ENCODE measurements around the gene PPIL4. TPM values are rescaled to one million over a fixed set of nuclear protein-coding genes. Genes with fewer than 3 reads are reported as not detected.
A peak's percentile ranks its signal among the peaks of the same experiment; 100 is the strongest.
"Not testable (repeated sequence)": the region's sequence is repeated elsewhere in the genome, so short reads cannot be mapped to it uniquely, and the experiment has no call there.

Gene PPIL4
- total RNA-seq, 1 experiment from 2014 or later = 48.9 TPM

DNA sequence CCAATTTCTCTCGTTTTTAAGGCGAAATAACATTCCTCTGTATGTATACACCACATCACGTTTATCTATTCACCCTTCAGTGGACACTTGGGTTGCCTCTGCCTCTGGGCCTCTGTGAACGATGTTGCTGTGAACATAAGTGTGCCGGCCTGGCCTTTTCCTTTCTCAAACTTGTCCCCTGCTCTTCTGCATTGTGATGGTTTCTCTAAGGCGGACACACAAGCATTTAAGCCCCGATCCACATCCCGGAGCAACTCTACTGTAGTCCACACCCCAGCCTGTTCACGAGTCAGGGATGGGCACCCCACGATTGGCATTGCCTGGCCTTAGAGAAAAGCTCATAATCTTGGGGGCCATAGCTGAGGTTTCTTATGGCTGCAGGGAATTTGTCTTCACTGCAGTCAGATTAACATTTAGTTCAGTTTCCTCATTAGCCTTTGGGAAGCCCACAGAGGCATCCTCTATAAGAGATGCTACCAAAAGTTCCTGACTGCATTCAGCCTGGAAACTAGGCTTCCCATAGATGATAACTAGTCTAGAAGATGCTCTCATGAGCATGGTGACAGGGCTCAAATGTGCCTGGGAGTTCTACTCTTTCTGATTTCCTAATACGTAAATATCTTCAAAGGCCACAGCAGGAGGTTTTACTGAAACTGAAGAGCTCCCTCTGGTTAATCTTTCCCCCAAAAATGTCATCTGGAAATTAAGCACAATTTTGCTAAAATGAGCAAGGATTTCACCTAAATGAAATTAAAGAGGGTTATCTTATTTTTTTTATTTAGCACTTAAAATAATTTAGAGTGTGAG, 61.8 kb downstream of the PPIL4 start:
- no peak for DNase-seq (ENCODE audit: low read depth)

DNA sequence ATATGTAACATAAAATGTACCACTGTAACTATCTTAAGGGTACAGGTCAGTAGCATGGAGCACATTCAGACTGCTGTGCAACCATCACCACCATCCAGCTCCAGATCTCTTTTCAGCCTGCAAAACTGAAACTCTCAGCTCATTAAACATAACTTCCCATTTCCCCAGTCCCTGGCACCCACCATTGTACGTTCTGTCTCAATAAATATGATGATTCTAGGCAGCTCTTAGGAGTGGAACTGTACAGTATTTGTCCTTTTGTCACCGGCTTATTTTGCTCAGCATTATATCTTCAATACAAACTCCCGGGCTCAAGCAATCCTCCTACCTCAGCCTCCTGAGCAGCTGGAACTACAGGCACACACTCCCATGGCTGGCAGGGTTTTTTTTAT, 62.5 kb downstream of the PPIL4 start:
- no peak for DNase-seq (ENCODE audit: low read depth)

- no peak for DNase-seq (ENCODE audit: low read depth)
Measured at GRCh38 chr6:149482545-149483333, 63.1 kb downstream of the PPIL4 start.

DNA sequence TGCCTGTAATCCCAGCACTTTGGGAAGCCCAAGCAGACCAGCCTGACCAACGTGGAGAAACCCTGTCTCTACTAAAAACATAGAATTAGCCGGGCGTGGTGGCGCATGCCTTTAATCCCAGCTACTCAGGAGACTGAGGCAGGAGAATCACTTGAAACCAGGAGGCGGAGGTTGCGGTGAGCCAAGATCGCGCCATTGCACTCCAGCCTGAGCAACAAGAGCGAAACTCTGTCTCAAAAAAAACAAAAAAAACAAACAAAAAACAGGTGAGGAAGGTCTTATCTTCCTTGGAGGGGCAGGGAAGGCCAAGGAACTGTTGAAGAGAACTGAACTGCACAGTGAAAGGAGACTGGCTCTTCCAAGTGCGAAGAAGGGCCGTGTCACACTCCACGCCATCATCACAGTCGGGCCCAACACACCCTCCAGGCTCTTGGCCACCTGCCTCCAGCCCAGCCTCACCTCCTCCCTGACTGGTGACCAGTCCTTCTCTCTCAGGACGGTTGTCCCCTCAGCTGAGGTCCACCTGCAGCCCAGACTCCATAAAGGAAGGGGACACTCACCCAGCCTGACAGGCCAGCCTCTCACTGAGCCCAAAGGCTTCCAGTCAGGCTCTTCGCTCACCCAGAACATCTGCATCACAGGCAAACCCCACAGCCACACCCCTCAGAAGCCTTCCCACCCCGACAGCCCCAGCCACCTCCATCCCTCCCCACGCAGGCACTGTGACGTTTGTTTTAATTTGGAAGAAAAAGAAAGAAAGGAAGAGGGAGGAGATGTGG, 65.2 kb downstream of the PPIL4 start:
- no peak for DNase-seq (ENCODE audit: low read depth)

- no peak for DNase-seq (ENCODE audit: low read depth)
Measured at GRCh38 chr6:149478631-149479314, 67.1 kb downstream of the PPIL4 start.

DNA sequence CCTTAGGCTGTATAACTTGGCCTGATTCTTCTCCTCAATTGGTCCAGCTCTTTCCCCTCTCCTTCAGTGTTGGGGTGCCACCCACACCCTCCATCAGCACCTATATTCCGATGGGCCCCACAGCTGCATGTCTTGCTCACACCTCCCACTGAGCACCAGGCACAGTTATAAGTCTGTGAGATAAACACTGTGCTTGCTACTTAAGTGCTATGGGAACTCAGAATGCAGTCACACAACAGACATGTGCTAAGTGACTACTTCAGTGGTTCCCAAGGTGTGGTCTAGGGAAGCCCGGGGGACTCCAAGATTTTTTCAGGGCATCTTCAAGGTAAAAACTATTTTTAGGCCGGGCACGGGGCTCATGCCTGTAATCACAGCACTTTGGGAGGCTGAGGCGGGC, 68.3 kb downstream of the PPIL4 start:
- no peak for DNase-seq (ENCODE audit: low read depth)

GRCh38 chr6:149476789-149477455, 68.9 kb downstream of the PPIL4 start:
- no peak for DNase-seq (ENCODE audit: low read depth)

DNA sequence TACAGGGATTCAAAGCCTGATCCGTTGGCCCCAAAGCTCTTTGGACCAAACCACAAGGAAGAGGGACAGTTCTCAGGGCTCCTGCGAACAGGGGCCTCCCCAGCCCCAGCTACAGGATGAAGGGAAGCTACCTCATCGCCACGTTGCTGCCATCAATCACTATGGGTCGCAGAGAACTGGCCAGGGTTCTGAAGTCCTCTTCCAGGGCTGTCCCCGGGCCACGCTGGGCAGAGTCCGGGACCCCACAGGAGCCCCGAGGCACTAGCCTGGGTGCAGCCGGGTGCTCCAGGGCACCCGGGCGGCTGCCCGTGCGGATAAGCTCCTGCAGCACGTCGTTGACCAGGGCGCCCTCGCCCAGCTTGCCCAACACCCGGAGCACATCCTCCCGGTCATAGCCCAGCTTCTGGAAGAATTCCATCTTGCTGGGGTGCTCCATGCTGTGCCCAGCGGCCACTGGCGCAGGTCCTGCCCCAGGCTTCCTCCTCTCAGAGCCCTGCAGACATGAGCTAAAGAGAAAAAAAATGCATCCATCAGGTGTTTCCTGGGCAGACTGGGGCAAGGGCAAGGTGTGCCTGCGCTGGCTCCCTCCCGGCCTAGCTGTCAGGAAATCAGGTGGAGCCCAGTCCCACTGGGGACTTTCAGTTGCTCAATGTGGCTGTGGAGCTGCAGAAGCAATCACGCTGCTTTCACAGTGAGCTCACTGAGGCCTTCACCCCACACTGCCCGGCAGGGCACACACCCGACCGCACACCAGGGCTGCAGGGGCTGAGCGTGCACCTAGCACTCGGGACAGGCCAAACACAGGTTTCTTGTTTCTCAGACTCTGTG, 71.5 kb downstream of the PPIL4 start:
- no peak for DNase-seq (ENCODE audit: low read depth)

DNA sequence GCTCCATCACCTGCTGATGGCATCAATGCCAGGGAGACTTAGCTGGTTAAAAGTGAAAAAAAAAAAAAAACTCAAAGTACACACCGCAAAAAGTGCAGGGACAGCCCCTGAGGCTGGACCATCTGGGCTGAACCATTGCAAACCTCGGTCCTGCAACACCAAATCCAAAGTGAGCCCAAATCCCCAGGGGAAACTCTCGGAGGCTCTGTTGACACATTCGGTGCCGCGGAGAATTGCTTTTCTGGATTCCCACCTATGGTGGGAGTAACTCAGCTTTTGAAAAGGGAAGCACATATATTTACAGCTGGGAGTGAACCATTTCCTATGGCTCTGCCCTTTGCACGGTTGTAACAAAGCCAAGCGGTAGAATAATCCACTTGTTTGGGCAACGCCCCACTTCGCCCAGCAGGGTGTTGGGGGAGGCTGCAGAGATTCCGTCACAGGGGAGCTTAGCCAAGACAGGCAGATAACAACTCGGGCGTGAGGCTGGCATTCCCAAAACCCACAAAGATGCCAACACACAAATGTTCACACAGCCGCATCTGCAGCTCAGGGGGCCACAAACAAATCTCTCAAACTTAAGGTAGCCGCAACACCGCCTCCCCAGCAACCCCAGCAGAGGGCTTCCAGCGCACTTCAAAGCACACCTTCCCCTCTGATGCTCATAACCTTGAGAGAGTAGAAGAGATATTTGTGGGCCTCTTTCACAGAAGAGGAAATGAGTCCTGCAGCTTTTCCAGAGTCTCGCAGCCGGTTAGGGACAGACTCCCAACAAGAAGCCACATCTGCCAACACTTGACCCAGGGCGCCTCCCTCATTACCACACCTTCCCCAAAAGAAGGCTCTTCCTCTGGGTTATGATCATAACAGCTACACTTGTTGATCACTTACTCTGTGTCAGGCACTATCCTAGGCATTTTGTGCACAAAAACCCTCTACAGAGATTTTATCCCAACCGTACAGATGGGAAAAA, 72.5 kb downstream of the PPIL4 start:
- DNase-seq (ENCODE audit: low read depth) = no peak

- no peak for DNase-seq (ENCODE audit: low read depth)
Measured at GRCh38 chr6:149472241-149472640, 73.6 kb downstream of the PPIL4 start.

DNA sequence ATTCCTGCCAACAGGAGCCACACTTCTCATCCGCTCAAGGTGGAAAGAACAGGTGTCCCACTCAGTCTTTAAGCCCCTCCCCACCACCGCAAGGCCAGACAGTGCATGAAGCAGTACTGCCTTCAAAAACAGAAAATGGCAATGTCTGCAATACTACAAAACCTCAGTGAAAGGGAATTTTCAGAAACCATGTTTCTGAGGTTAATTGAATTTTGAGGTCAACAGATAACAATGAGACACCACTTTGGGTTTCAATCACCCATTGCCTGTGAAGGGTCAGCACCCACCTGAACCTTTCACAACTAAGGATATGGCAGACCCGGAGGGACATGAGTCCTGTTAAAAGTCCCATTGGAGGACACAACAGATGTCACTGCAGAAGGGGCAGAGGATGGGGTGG, 74.0 kb downstream of the PPIL4 start:
- no peak for DNase-seq (ENCODE audit: low read depth)

DNA sequence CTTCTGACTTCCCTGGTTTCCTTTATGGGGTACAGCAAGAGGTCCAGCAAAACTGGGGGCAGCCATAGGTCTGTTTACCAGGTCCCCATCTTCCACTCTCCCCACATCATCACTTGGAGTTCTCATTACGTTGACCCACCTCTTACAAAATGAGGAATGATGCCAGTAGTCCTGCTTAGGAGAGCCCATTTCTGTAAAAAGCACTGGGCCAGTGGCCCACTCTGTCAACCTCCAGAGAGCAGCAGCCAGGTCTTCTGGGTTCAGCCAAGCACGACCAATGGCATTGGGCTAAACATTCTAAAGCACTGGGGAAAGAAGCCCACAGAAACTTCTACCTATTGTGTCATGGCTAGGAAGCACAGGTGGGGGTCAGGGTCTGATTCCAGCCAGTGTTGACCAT, 74.9 kb downstream of the PPIL4 start:
- DNase-seq (ENCODE audit: low read depth) = no peak

- DNase-seq (ENCODE audit: low read depth) = no peak
Measured at GRCh38 chr6:149468179-149468578, 77.7 kb downstream of the PPIL4 start.

- no peak for DNase-seq (ENCODE audit: low read depth)
Measured at GRCh38 chr6:149467265-149467664, 78.6 kb downstream of the PPIL4 start.

GRCh38 chr6:149464411-149464810, 81.4 kb downstream of the PPIL4 start:
- DNase-seq (ENCODE audit: low read depth) = peak; percentile 8

DNA sequence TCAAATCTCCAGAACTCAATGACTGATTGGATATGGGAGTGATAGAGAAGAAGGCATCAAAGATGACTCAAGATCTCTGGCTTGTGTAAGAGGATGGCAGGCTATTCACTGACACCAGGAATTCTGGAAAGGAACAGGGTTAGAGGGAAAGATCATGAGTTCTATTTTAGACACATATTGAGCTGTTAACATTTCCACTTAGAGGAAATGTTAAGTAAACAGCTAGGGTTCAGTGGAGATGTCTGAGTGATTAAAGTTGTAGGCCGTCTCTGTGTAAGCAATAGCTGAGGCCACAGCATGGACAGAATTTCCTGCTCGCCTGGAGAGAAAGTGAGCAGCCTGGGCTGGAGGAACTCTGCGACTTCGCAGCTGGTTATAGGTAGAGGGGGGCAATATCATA, 82.1 kb downstream of the PPIL4 start:
- no peak for DNase-seq (ENCODE audit: low read depth)

GRCh38 chr6:149462712-149463111, 83.1 kb downstream of the PPIL4 start:
- DNase-seq (ENCODE audit: low read depth) = not testable (repeated sequence)

DNA sequence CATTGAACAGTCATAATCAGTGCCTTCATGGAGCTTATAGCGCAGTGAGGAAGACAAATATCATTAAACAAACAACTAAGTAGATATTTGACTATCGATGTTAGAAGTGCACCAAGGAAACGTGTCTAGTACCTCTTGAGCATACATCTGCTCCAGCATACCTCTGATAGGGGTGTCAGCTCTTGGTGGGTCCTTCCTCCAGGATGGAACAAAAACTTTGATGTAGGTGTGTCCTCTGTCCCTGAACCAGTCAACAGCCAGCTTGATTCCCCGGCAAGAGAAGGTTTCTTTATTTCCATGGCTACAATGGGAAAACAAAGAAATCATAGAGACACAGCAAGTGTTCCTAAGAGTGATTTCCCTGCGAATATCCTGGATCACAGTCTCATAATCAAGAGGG, 84.2 kb downstream of the PPIL4 start:
- no peak for DNase-seq (ENCODE audit: low read depth)

DNA sequence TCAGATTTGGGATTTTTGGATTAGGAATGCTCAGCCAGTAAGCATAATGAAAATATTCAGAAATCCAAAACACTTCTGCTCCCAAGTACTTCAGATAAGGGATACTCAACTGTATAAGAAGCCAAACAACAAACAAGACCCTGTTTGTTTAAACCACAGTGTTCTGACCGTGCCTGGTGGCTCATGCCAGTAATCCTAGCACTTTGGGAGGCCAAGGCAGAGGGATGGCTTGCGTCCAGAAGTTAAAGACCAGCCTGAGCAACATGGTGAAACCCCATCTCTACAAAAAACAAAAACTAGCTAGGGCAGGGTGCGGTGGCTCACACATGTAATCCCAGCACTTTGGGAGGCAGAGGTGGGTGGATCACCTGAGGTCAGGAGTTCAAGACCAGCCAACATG, 85.6 kb downstream of the PPIL4 start:
- DNase-seq (ENCODE audit: low read depth) = not testable (repeated sequence)
